ENCODE data around the gene SAMM50.

- TF ChIP-seq CREM (IDR thresholded peaks at IDR 0.05; ENCODE audit: low read depth): no peak
- TF ChIP-seq KAT2A (conservative IDR thresholded peaks at IDR 0.05; ENCODE audit: control insufficient read depth, low read depth, low read length): no peak
- TF ChIP-seq POLR2AphosphoS5 (IDR thresholded peaks at IDR 0.05; ENCODE audit: low read length): no peak
- no peak for TF ChIP-seq ATF3 (IDR thresholded peaks at IDR 0.05; ENCODE audit: borderline replicate concordance, extremely low read depth, low read depth, low read length)
- no peak for TF ChIP-seq TARDBP (IDR thresholded peaks at IDR 0.05; ENCODE audit: borderline replicate concordance)
- TF ChIP-seq POU2F2 (IDR thresholded peaks at IDR 0.05; ENCODE audit: borderline replicate concordance, low read depth, low read length): no peak
- TF ChIP-seq EP300 (IDR thresholded peaks at IDR 0.05; ENCODE audit: borderline replicate concordance in 1 of 2, control insufficient read depth in 1 of 2, low read depth in 2 of 2, low read length in 2 of 2): no peak
- no peak for TF ChIP-seq CTCF (IDR thresholded peaks at IDR 0.05 in 2 of 3, conservative IDR thresholded peaks at IDR 0.05 in 1 of 3; ENCODE audit: control insufficient read depth in 2 of 3, extremely low read depth in 1 of 3, insufficient read depth in 1 of 3, low read depth in 3 of 3, low read length in 3 of 3)
- TF ChIP-seq JUNB (IDR thresholded peaks at IDR 0.05): no peak
- no peak for TF ChIP-seq CBX3 (IDR thresholded peaks at IDR 0.05; ENCODE audit: borderline replicate concordance, low read depth)
- no peak for TF ChIP-seq SPI1 (IDR thresholded peaks at IDR 0.05; ENCODE audit: borderline replicate concordance, insufficient read depth, low read depth, low read length)
- no peak for TF ChIP-seq POLR2A (IDR thresholded peaks at IDR 0.05; ENCODE audit: low read depth, low read length)
- TF ChIP-seq EGR1 (IDR thresholded peaks at IDR 0.05; ENCODE audit: borderline replicate concordance in 1 of 2, low read depth in 2 of 2, low read length in 2 of 2): no peak
- no peak for TF ChIP-seq YY1 (IDR thresholded peaks at IDR 0.05; ENCODE audit: low read depth, low read length)
Measured at GRCh38 chr22:43924877-43925276, 30.4 kb upstream of the SAMM50 start.

Measured in GM12878 (cell line).